ENCODE results near the gene MCFD2.

The MCFD2 gene

DNA sequence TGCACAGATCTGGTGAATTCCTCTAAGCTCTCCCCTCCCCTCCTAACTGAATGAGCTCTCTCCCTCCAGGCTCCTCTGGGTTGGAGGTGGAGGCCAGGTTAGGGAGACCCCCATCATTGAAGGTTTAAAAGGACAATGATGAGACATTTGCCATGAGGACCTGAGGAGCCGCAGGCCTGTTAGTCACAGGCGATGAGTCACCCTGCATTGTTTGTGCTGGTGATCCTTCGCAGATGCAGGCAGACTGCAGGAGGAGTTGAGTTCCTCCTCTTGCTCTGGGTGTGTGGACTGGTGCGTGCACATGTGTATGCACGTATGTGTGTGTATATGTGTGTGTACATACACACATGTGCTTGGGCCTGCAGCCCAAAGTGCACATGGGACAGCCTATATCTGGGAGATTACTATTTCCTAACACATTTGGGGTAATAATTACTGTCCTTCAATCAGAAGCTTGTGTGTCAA, 42.0 kb downstream of the MCFD2 start:
- DNase-seq: peak in 1 of 14 donors; percentile 26

DNA sequence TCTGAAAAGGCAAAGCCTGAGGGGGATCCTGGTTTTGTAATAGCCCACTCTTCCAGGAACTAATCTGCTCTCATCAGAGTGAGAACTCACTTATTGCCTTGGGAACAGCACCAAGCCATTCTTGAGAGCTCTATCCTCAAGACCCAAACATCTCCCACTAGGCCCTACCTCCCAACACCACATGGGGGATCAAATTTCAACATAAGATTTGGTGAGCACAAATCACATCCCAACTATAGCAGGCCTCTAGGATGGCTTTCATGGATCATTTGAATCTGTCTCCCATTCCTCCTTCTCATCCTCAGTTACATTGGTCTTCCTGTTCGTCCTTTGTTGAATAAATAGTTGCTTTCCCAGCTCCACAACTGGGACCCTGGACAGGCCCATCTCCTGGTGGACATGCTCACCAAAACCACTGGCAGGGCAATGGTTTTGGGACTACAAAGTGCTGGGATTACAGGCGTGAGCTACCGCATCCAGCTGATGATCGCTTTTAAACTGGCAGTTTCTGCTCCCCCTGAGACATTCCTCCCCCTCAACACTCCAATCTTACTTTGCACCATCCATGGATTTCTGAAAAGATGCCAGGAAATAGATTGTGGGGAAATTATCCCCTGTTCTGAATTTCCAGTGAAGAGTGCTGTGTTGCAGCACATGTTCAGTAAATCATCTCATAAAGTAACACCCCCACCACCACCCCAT, 42.6 kb downstream of the MCFD2 start:
- DNase-seq: no peak

DNA sequence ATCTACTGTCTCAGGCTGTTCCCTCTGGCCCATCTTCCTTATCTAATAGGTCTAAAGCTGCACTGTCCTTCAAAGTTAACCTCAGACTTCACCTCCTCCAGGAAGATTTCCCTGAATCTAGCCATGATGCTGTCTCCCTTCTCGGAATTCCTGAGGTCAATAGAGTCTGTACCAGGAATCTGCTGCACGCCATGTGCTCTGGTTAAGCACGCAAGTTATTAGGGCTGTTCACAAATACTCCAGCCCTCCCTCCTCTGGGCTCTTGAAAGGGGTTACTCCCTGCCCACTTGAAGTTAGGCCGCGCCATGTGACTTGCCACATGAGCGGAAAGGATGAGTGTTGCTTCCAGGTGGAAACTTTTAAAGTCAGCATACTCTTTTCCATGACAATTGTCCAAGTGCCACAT, 43.6 kb downstream of the MCFD2 start:
- DNase-seq: no peak

DNA sequence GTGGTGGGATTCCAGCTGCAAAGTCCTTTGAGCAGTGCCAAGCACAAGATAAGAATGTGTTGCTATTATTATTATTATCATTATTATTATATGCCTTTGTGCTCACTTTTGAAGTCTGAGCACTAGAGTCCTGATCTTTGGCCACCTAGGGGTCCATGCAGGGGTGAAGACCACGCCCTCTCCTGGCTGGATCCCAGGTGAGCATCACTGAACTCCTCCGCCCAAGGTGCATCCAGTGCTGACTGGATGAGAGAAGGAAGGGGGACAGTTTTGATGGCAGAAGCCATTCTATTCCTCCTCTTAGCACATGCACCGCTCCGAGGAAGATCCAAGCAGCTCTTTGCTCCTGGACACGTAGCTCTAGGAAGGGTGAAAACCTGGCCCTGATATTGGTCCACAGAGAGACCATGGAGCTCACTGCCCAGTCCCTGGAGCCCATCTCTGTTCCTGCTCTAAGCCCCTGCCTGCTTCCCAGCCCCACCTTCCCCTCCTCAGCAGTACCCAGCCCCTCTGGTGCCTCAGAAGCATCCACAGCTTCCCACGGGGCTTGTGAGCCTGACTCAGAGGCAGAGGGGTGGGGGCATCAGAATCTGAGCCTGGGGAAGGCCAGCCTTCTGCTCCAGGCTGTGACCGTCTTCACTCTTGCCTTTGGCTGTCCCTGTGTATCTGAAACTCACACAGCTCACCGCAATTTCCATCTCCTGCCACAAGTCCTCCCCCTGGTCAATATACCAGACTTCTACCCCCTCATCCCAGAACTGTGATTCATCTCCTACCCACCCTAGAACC, 45.4 kb downstream of the MCFD2 start:
- no peak for DNase-seq

DNA sequence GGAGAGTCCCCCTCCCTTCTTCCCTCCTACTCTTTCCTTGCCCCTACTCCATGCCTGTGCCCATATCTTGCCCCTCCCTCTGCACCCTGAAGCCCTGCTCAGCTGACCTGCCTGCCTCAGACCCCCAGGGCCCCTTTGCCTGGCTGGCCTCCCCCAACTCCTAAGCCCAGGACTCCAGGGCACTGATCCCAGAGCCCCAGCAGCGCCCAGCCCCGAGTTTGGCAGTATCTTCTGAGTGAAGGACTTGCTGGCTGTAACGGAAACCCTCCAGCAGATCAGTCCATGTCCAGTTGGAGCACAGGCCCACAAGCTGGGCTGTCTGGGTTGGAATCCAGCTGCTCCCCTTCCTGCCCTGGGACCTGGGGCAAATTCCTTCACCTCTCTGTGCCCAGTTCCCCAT, 46.0 kb downstream of the MCFD2 start:
- DNase-seq: no peak

DNA sequence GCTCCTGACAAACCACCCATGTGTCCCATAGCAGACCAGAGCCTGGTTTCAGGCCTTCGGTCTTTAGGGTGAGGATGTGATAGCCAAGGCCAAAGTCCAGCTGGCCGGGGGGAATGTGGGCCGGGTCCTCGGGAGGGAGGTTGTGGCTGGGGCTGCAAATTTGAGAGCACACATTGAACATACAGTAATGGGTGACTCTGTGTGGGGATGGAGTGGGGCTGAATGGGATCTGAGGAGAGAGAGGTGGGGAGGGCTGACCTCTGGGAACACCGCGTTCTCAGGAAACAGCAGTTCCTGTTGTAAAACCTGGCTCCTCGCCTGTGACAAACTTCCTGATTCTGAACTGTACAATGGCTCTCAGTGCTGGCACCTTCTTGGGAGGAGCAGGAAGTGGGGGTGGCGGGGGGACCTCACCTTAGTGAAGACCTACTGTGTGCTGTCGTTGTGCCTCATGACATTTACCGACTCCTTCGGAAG, 48.8 kb downstream of the MCFD2 start:
- DNase-seq: no peak

DNA sequence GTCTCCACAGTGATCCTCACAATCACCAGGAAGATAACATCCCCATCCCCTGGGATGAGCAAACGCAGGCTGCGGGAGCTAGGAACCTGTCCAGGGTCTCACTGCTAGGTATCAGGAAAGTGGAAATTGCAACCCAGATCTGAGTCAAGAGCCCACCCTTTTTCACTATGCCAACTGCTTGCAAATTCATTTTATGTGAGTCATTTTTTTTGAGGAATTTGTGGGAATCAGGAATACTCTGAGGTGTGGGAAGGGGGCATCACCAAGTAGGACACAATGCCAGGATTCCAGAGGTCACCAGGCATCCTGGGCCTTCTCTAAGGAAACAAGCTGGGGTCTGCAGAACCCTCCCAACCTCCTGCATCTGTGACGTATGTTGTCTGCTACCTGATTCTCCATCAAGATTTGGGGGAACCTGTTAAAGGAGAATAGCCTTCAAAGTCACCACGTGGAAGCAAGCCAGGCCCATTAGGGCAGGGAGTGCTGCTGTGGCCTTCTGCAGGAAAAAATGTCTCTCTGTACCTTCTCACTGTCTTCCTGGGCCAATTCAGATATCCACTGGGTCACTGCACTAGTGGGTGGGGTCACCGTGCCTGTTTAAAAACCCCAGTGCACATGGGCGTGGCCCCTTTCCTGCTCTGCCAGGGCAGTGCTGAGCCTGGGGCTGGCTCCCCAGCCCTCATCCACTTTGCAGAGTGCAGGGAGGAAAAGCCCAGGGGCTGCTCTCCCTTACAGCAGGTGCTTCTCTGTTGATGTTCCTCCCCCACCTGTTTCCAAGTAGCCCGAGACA, 50.2 kb downstream of the MCFD2 start:
- no peak for DNase-seq

DNA sequence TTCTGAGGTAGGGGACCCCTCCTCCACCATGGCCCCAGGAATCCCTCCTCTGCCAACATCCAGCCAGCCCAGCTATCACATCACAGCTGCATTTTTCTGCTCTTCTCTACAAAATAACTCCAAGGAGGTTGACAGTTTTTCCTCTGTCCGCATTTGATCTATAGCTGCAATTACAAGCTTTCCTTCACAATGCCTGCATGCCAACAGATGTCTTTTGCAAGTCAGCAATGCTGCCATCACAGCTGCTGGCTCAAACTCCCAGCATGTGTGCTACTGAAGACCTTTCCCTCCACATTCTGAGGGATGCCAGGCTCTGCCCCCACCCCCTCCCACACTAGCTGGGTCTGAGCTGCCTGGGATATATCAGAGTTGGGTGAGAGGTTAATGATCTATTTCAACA, 51.7 kb downstream of the MCFD2 start:
- DNase-seq: no peak

DNA sequence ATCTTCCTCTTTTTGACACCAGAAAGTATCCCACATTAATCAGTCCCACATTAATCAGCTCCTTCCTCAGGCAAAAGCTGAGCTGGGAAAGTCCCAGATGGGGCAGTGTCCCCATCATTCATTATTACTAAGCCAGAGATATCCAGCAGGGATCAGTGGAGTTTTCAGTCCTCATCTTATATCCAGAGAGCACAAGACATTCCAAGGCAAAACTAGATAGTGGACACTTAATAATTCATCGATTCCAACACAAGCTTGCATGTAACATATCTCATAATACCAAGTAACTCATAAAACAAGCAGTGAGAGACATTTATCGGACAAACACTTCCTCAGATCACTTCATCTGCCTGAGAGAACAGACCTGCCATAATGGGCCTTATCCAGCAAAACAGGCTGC, 53.1 kb downstream of the MCFD2 start:
- no peak for DNase-seq

DNA sequence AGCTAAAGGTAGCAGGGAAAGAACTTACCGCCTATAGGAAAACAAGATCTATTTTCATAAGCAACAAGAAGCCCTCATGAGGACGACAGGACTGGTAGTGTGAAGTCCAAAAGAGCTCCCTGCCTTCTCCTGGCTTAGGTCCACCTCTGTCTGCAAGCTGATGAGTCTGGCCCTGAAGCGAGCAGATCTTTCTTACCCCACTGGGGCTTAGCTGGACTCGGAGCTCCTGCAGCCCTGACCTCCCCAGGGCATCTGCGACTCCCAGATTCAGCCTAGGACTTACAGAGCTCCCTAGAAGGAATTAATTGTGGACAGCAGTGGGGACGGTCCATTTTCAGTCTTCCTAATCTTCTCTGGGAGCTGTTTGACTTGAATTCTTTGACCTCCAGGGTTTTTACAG, 53.7 kb downstream of the MCFD2 start:
- DNase-seq: no peak

DNA sequence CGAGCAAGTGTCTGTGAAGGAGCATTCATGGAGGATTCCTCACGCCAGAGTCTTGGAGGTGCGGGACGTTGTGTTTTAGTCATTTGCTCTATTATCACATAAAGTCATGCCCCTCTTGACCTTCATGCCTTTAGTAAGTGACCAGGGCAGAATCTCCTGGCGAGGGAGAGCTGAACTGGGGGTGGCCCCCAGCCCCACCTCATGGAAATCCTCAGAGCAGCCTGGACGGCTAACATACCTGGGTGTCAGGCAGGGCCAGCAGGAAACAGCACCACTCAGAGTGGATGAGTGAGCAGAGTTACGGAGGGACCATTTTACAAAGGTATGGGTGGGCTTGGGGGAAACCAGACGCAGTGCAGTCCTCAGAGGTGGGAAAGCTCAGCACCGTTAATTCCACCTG, 56.1 kb downstream of the MCFD2 start:
- DNase-seq: no peak

DNA sequence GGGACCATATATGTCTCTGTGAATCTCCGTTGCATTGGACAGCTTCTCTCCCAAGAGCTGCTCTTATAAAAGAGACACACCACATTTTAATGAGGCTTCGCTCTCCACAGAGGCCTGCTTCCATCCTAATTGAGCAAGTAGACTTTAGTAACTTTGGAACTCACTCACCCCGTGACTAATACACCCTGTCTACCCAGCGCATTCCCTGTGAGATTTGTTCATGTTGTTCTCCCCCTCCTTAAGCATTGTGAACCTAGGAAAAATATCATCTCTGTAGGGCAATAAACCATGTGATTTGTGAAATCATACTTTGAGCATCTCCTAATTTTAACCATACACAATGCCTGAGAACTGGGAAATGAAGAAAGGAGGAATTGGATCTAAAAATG, 56.9 kb downstream of the MCFD2 start:
- DNase-seq: no peak

DNA sequence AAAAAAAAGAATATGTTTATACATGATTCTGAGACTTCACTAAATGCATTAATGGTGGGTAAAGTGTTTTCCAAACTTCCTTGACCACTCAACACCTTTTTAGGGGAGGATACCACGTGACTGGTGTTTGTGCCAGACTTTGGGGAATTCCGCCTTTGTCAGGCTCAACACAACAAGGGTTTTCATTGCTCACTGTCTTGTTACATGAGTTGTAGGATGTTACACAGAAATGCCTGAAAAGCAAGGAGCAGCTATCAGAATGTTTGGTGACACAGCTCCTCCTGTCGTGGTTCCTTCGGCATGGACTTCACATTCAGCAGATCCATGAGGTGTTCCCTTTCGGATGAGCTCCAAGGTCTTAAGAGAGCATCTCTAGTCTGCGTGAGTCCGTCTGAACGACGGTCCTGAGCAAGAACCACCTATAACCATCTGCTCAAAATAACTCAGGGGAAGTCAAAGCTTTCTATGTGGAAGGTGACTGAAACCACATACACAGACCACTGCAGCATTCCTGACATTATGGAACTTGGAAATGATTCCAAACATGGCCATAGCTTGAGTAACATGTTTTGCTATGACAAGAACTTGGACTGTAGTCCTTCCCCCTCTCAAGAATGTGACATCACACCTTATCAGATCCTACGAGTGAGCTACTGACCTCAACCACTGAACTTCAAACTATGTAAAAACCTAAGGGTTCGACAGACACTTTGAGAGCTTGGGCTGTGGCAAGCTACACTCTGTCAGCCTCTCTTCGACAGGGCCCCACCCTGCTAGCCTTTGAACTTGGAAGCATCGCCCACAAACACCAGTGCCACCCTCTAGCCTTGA, 57.5 kb downstream of the MCFD2 start:
- DNase-seq: no peak

DNA sequence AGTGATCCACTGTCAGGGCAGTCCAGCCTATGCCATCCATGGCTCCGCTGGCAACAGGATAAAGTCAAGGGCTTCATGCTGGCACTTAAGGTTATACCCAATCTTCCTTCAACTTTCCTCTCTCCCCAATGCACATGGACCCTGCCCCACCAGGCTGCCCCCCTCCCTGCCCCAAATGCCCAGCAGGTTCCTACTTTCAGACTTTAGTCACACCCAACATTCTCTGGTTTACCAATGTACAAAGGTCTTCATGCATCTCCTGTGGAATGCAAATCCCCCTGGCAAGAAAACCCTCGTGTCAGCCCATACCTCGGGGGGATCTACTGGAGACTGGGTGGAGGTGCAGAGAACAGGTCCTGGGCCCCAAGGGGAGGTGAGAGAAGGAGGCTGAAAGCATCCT, 59.3 kb downstream of the MCFD2 start:
- no peak for DNase-seq

DNA sequence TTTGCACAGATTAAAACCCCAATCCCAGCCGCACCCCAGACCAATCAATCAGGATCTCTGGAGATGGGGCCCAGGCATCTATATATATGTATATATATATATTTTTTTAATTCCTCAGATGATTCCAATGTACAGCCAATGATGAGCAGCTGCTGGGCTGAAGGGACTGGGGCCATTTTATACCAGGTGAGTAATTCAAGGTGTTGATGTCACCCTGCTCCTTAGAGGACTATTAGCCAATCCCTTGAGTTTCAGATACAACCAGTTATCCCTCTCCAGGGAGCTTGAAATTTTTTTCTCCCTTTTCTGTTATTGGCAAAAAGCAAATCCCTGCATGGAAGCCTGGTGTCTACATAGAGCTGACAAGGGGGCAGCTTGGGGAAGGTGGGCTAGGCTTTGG, 59.8 kb downstream of the MCFD2 start:
- no peak for DNase-seq

DNA sequence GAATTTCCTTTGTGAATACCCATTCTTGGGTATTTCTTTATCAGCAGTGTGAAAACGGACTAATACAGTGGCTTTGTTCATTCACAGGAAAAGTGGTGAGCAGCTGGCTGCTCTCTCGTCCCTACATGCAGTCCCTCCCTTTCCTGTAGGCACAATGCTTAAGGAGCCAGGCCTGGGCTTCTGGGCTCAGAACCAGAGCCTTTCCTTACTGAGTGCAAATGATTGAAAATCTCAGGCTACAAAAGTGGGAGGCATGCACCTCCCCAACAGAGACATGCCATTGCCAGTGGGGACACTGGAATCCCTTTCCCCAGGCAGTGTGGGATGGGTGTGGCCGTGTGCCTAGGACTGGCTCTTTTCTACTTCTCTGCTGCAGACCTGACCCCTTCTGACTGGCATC, 61.3 kb downstream of the MCFD2 start:
- peak in 1 of 14 donors; percentile 7 for DNase-seq

DNA sequence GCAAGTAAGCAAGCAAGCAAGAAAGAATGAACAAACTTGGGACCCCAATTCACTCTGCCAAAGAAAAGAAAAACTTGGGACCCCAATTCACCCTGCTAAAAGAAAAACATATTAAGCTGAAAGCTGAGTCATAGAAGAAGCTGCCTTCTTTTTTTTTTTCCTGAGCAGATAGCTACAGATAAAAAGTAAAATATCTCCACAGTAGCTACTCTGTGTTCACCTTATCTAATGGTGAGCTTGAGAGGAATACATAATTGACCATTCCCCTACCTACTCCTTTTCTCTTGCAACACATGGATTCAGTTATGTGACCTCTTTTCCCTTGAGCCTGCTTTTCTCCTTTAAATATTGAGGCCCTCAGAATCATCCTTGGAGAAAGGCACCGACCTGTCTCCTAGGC, 63.0 kb downstream of the MCFD2 start:
- no peak for DNase-seq

DNA sequence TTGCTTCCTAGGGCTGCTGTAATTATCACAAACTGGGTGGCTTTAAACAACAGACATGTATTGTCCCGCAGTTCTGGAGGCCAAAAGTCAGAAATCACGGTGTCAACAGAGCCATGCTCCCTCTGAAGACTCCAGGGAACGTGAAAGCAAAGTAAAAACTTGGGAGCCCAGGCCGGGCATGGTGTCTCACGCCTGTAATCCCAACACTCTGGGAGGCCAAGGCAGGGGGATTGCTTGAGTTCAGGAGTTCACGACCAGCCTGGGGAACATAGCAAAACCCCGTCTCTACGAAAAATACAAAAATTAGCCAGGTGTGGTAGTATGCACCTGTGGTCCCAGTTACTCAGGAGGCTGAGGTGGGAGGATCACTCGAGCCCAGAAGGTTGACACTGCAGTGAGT, 63.5 kb downstream of the MCFD2 start:
- no peak for DNase-seq

All from C1 segment of cervical spinal cord (tissue), 14 donors.